NCI-H446 treated with DMSO at 0.1 percent for 48 hours (cell line): ENCODE measurements around the gene HEG1.
"Not testable (repeated sequence)": the region's sequence is repeated elsewhere in the genome, so short reads cannot be mapped to it uniquely, and the experiment has no call there.

Source experiments
- DNase-seq: peaks from one replicate; lab custom pipeline; 2025; lab: John Stamatoyannopoulos, UW

The HEG1 gene

GRCh38 chr3:125055913-125056745 lies at the start of gene HEG1:
TSS of gene HEG1 (minus strand) at chr3:125055997. CDS start at chr3:125055890, 107 bp downstream.
- peak; percentile 83 for DNase-seq

- DNase-seq, result no peak
Observed at GRCh38 chr3:125105116-125105515, 49.3 kb upstream of the HEG1 start.

- no peak for DNase-seq
Observed at GRCh38 chr3:125104639-125105038, 48.8 kb upstream of the HEG1 start.

- no peak for DNase-seq
Observed at GRCh38 chr3:125103406-125103805, 47.6 kb upstream of the HEG1 start.

- no peak for DNase-seq
Observed at GRCh38 chr3:125102470-125102869, 46.7 kb upstream of the HEG1 start.

GRCh38 chr3:125098611-125099291 lies 43.0 kb upstream of the HEG1 start:
- DNase-seq, result no peak

- DNase-seq, result no peak
Observed at GRCh38 chr3:125090649-125091048, 34.9 kb upstream of the HEG1 start.

- no peak for DNase-seq
Observed at GRCh38 chr3:125087768-125088391, 32.1 kb upstream of the HEG1 start.

- DNase-seq, result no peak
Observed at GRCh38 chr3:125085166-125085565, 29.4 kb upstream of the HEG1 start.

- DNase-seq, result no peak
Observed at GRCh38 chr3:125083776-125084175, 28.0 kb upstream of the HEG1 start.

- not testable (repeated sequence) for DNase-seq
Observed at GRCh38 chr3:125082339-125082738, 26.5 kb upstream of the HEG1 start.

- no peak for DNase-seq
Observed at GRCh38 chr3:125080077-125080476, 24.3 kb upstream of the HEG1 start.

GRCh38 chr3:125079675-125080045 lies 23.9 kb upstream of the HEG1 start:
- DNase-seq, result no peak

GRCh38 chr3:125078951-125079674 lies 23.3 kb upstream of the HEG1 start:
- no peak for DNase-seq

GRCh38 chr3:125077864-125078263 lies 22.1 kb upstream of the HEG1 start:
- DNase-seq, result no peak

- no peak for DNase-seq
Observed at GRCh38 chr3:125076464-125076863, 20.7 kb upstream of the HEG1 start.

GRCh38 chr3:125075738-125076137 lies 19.9 kb upstream of the HEG1 start:
- DNase-seq, result no peak

GRCh38 chr3:125073390-125073905 lies 17.7 kb upstream of the HEG1 start:
- DNase-seq, result peak; percentile 76

- DNase-seq, result peak; percentile 80
Observed at GRCh38 chr3:125072749-125073389, 17.1 kb upstream of the HEG1 start.

GRCh38 chr3:125072301-125072700 lies 16.5 kb upstream of the HEG1 start:
- peak; percentile 97 for DNase-seq

- no peak for DNase-seq
Observed at GRCh38 chr3:125069968-125070745, 14.4 kb upstream of the HEG1 start.
